K562 (cell line): ENCODE measurements around the gene PITHD1. TPM values are rescaled to one million over a fixed set of nuclear protein-coding genes. Genes with fewer than 3 reads are reported as not detected.

Experiments
- ATAC-seq: fragments of 200-7000 bp; cut with Tn5 transposase; 3 replicates; pipeline ENCODE4 v1.9.1; 2020; ENCODE audit warnings: moderate library complexity
- BruUV-seq: library from RNA; stranded (reverse); fragments of 400-500 nt; replicated peaks from 2 replicates; lab custom pipeline; 2021; lab: Mats Ljungman, UMichigan
- CTCF ChIA-PET: fragments of 300-600 bp; formaldehyde crosslinking; extraction: SDS; loops from one replicate; lab custom pipeline; 2021; ENCODE audit warnings: low intra/inter-chr PET ratio; lab: Yijun Ruan, JAX
- POLR2A ChIA-PET: fragments of 300-600, 350-650 bp; sonication (Branson Sonifier 250); formaldehyde crosslinking; extraction: SDS; loops from one replicate; lab custom pipeline; 2021; ENCODE audit warnings: antibody characterized with exemption, inconsistent platforms; lab: Yijun Ruan, JAX
- DNase-seq, 4 experiments: peaks; one replicate each; pipeline versions ENCODE4 v3.0.0 to v3.0.0-alpha.2; 2011 to 2018; ENCODE audit warnings: low spot score in 3 of 4, mixed read lengths in 3 of 4; ENCODE audit errors: extremely low read depth in 1 of 4
- FAIRE-seq: peaks from 2 replicates; lab custom pipeline; 2011; peaks lifted over from hg19 to GRCh38; lab: Jason Lieb, UNC
- H2AFZ ChIP-seq: 2 replicates; pipeline ENCODE4 v1.6.0; 2011; ENCODE audit warnings: low read depth, low read length, control low read depth, inconsistent platforms
- H3K27ac ChIP-seq: fragments of 200-600 bp; 3 replicates; pipeline ENCODE4 v1.8.0; 2011; ENCODE audit warnings: low read depth, mild to moderate bottlenecking, control low read depth, inconsistent platforms, low read length, moderate library complexity, mixed read lengths; ENCODE audit errors: extremely low read depth
- H3K27me3 ChIP-seq, 2 experiments: fragments of 300-600 bp in 1 of 2; 2 replicates in 1 of 2; 3 replicates in 1 of 2; pipeline versions ENCODE4 v1.6.0 to v1.8.0; 2011; ENCODE audit warnings: inconsistent platforms in 2 of 2, low read length in 2 of 2, mild to moderate bottlenecking in 1 of 2, mixed read lengths in 1 of 2, moderate library complexity in 1 of 2; ENCODE audit not compliant: control insufficient read depth in 2 of 2, insufficient read depth in 2 of 2
- H3K36me3 ChIP-seq: fragments of 300-600 bp; 3 replicates; pipeline ENCODE4 v1.8.0; 2011; ENCODE audit warnings: mild to moderate bottlenecking, low read length, inconsistent platforms; ENCODE audit not compliant: control insufficient read depth, insufficient read depth
- H3K4me1 ChIP-seq, 2 experiments: fragments of 200-600 bp in 1 of 2; replicated peaks in 1 of 2; 2 replicates in 1 of 2; 3 replicates in 1 of 2; pipeline versions ENCODE4 v1.5.1 to v1.8.0; 2011; ENCODE audit warnings: inconsistent platforms in 2 of 2, low read length in 2 of 2, mild to moderate bottlenecking in 1 of 2, mixed read lengths in 1 of 2, moderate library complexity in 1 of 2; ENCODE audit not compliant: control insufficient read depth in 2 of 2, insufficient read depth in 2 of 2
- H3K4me2 ChIP-seq: 2 replicates; pipeline ENCODE4 v1.6.1; 2011; ENCODE audit warnings: low read length, control low read depth, inconsistent platforms, mixed read lengths; ENCODE audit not compliant: insufficient read depth
- H3K4me3 ChIP-seq: fragments of 200-600 bp; sonication (generic), shearing (Covaris generic); 2 replicates; pipeline ENCODE4 v1.5.1; 2016; ENCODE audit warnings: control low read depth, inconsistent platforms
- H3K79me2 ChIP-seq: fragments of 200-600 bp; 3 replicates; pipeline ENCODE4 v1.8.0; 2011; ENCODE audit warnings: low read length, inconsistent platforms; ENCODE audit not compliant: control insufficient read depth, insufficient read depth
- H3K9ac ChIP-seq, 2 experiments: 2 replicates each; pipeline versions ENCODE4 v1.6.0 to v1.6.1; 2011; ENCODE audit warnings: low read depth in 2 of 2, low read length in 2 of 2, control low read depth in 1 of 2, inconsistent platforms in 1 of 2, mild to moderate bottlenecking in 1 of 2, mixed read lengths in 1 of 2; ENCODE audit not compliant: insufficient read depth in 1 of 2
- H3K9me1 ChIP-seq: one replicate; pipeline ENCODE4 v1.6.0; 2011; ENCODE audit warnings: inconsistent platforms, mild to moderate bottlenecking, low read length, moderate library complexity; ENCODE audit not compliant: control insufficient read depth, insufficient read depth
- H3K9me3 ChIP-seq: replicated peaks from 2 replicates; pipeline ENCODE4 v1.5.1; 2011; ENCODE audit warnings: low read depth, low read length, inconsistent platforms; ENCODE audit not compliant: control insufficient read depth, insufficient read depth
- H4K20me1 ChIP-seq: replicated peaks from 2 replicates; pipeline ENCODE4 v1.6.1; 2011; ENCODE audit warnings: low read length, inconsistent platforms, mixed read lengths; ENCODE audit not compliant: control insufficient read depth, insufficient read depth
- POLR2AphosphoS5 ChIP-seq: IDR thresholded peaks from 2 replicates; pipeline ENCODE4 v1.6.1; 2011; ENCODE audit warnings: mild to moderate bottlenecking, low read depth, low read length, moderate library complexity; ENCODE audit not compliant: control insufficient read depth, insufficient read depth
- PPARD ChIP-seq: fragments of 250-450 bp; sonication (Bioruptor Pico); IDR thresholded peaks from 2 replicates; pipeline ENCODE4 v1.8.0; 2022; ENCODE audit warnings: inconsistent platforms, mild to moderate bottlenecking, moderate library complexity
- ZKSCAN3 ChIP-seq: fragments of 250-450 bp; sonication (Bioruptor Pico); IDR thresholded peaks from 2 replicates; pipeline ENCODE4 v1.4.0; 2020
- ZNF124 ChIP-seq: sonication (generic); formaldehyde crosslinking; IDR thresholded peaks from 2 replicates; pipeline ENCODE4 v1.8.1; 2022; ENCODE audit warnings: missing genetic modification reagents
- ZNF174 ChIP-seq: fragments of 250-450 bp; sonication (Bioruptor Pico); IDR thresholded peaks from 2 replicates; pipeline ENCODE4 v1.4.0; 2020; ENCODE audit warnings: mild to moderate bottlenecking
- WGBS: fragments of 100-300 bp; shearing (Covaris generic); methylation state at CpG from one replicate; pipeline ENCODE4 v1.1.6; 2016; ENCODE audit warnings: low coverage, mixed read lengths; ENCODE audit not compliant: insufficient coverage; ENCODE audit errors: missing lambda C conversion rate; 5-methylcytosine and 5-hydroxymethylcytosine counted together
- in situ Hi-C: fragments of 300-500 bp; cut with MboI; formaldehyde crosslinking; loops from 4 replicates; pipeline ENCODE4 v1.15.0; 2018; ENCODE audit warnings: inconsistent platforms, mixed read lengths
- intact Hi-C: fragments of 100-400 bp; cut with micrococcal nuclease; formaldehyde crosslinking; loops from 2 replicates; pipeline ENCODE4 v1.14.2; 2022
- polyA plus RNA-seq, 8 experiments: library from polyadenylated mRNA; depleted of rRNA in 4 of 8; stranded (reverse) in 5 of 8; unstranded in 3 of 8; fragments of >200 nt; fragmentation: Nextera tagmentation in 2 of 8; fragmentation: Illumina TruSeq in 1 of 8; extraction: Ambion mirVana in 2 of 8; extraction: Trizol in 1 of 8; gene quantifications; 2 replicates each; pipeline versions ENCODE4 v1.2.1 to v1.2.3, GENCODE V29; 2011 to 2014; ENCODE audit warnings: inconsistent platforms in 1 of 8, missing spikeins in 1 of 8
- total RNA-seq, 7 experiments: library from RNA; depleted of rRNA in 6 of 7; stranded (reverse); fragments of >200 nt in 6 of 7; fragmentation: Illumina TruSeq in 2 of 7; extraction: Trizol in 2 of 7; gene quantifications; 2 replicates each; pipeline versions ENCODE4 v1.2.1 to v1.2.3, GENCODE V29; 2011 to 2021; ENCODE audit warnings: low replicate concordance in 1 of 7
- TF ChIP-seq, protein P1 (sequence below): sonication (generic); formaldehyde crosslinking; IDR thresholded peaks from 2 replicates; pipeline ENCODE4 v1.8.1; 2023; ENCODE audit warnings: mild to moderate bottlenecking, missing genetic modification reagents
- TF ChIP-seq, protein P2 (sequence below): sonication (generic); formaldehyde crosslinking; IDR thresholded peaks from 2 replicates; pipeline ENCODE4 v1.8.1; 2022; ENCODE audit warnings: missing genetic modification reagents
- TF ChIP-seq, protein P3 (sequence below): fragments of 250-450 bp; sonication (Bioruptor Pico); IDR thresholded peaks from 2 replicates; pipeline ENCODE4 v1.5.0; 2021

Gene PITHD1
- total and polyA plus RNA-seq, 9 of the 15 experiments (the other 6 are each of a cell fraction or from before 2014, with no cell fraction given), result 46.5 to 175 (median 149) TPM

- TF ChIP-seq POLR2AphosphoS5, result 0 out of 2 replicates have a peak, but pooled peaks have one; percentile 17
- no peak for TF ChIP-seq ZNF174 (CRISPR knock-in tag)
- intact Hi-C loops, result no loop called here
- Histone ChIP-seq H3K36me3 (peaks cover 77% of the 10 kb centered on the region), H3K4me1 (no peaks in the 10 kb centered on the region), H2AFZ (no peak overlapping the region), H3K79me2 (no peaks in the 10 kb centered on the region), H3K4me2 (no peak overlapping the region), H3K27ac (no peak overlapping the region), H3K4me3 (no peak overlapping the region), H3K9ac (no peak overlapping the region), H3K27me3 (no peaks in the 10 kb centered on the region; a peak in 1 of 5 replicates), H3K9me1 (no peaks in the 10 kb centered on the region), H4K20me1 (0 out of 2 replicates have a peak, but pooled peaks cover 6% of the 10 kb centered on the region), H3K9me3 (no peaks in the 10 kb centered on the region)
- ATAC-seq (no peak), DNase-seq (no peak), FAIRE-seq (no peak)
- in situ Hi-C loops, result no loop called here
- POLR2A ChIA-PET, result interaction anchor here (0.7 to 1.7 kb wide), 6 partner anchors 9 to 146 kb away, joined by 3 to 9 read pairs (median 4); partner anchors contain the start of gene PITHD1
- CTCF ChIA-PET, result no interaction called here
- BruUV-seq, result no TSS peak
- 90% methylated on average over 7 of the region's 7 CpGs for WGBS
These were observed 15.1 kb upstream of the PITHD1 start for GRCh38 chr1:23763041-23763577.

DNA sequence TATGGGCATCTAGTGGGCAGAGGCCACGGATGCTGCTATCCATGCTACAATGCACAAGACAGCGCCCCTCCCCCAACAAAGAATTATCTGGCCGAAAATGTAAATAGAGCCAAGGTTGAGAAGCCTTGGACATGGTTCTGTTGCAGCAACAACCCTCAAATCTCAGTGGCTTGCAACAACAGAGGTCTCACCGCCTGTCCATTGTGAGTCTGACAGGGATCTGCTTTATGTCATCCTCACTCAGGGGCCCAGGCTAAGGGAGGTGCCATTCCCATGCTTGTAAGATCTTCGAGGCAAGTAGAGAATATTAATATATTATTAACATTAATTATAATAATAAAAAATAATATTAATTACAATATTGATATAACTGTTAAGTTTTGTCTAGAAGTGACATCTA, 9.5 kb upstream of the PITHD1 start:
- CTCF ChIA-PET, result no interaction called here
- intact Hi-C loops, result no loop called here
- WGBS, result 84% methylated on average over 5 of the region's 5 CpGs
- POLR2A ChIA-PET, result interaction anchor here (0.6 to 1.2 kb wide), 2 partner anchors 9 to 12 kb away, joined by 3 to 6 read pairs; partner anchors contain the start of gene PITHD1
- FAIRE-seq, result no peak
- ATAC-seq, result no peak
- H3K4me3 ChIP-seq, result no peak overlapping the region
- no peak for DNase-seq
- no peaks in the 10 kb centered on the region for H3K27me3 ChIP-seq
- peaks cover 3 to 16% of the 10 kb centered on the region in 2 experiments; a peak in 2 of 5 replicates for H3K4me1 ChIP-seq
- peaks cover 18% of the 10 kb centered on the region for H3K79me2 ChIP-seq
- H3K36me3 ChIP-seq, result peaks cover 51% of the 10 kb centered on the region
- no peak overlapping the region for H3K9ac ChIP-seq
- no TSS peak for BruUV-seq
- H3K9me3 ChIP-seq, result no peaks in the 10 kb centered on the region
- H2AFZ ChIP-seq, result no peak overlapping the region
- no peaks in the 10 kb centered on the region for H3K9me1 ChIP-seq
- H4K20me1 ChIP-seq, result no peaks in the 10 kb centered on the region; the same call in 1 of the 2 replicates
- in situ Hi-C loops, result no loop called here
- H3K4me2 ChIP-seq, result no peak overlapping the region
- H3K27ac ChIP-seq, result no peak overlapping the region
- TF ChIP-seq ZKSCAN3 (no peak), PPARD (CRISPR knock-in tag) (no peak), ZNF124 (CRISPR knock-in tag) (no peak)
- TF ChIP-seq, protein P1, sequence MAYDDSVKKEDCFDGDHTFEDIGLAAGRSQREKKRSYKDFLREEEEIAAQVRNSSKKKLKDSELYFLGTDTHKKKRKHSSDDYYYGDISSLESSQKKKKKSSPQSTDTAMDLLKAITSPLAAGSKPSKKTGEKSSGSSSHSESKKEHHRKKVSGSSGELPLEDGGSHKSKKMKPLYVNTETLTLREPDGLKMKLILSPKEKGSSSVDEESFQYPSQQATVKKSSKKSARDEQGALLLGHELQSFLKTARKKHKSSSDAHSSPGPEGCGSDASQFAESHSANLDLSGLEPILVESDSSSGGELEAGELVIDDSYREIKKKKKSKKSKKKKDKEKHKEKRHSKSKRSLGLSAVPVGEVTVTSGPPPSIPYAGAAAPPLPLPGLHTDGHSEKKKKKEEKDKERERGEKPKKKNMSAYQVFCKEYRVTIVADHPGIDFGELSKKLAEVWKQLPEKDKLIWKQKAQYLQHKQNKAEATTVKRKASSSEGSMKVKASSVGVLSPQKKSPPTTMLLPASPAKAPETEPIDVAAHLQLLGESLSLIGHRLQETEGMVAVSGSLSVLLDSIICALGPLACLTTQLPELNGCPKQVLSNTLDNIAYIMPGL, result no peak
- TF ChIP-seq, protein P2, sequence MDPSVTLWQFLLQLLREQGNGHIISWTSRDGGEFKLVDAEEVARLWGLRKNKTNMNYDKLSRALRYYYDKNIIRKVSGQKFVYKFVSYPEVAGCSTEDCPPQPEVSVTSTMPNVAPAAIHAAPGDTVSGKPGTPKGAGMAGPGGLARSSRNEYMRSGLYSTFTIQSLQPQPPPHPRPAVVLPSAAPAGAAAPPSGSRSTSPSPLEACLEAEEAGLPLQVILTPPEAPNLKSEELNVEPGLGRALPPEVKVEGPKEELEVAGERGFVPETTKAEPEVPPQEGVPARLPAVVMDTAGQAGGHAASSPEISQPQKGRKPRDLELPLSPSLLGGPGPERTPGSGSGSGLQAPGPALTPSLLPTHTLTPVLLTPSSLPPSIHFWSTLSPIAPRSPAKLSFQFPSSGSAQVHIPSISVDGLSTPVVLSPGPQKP (CRISPR knock-in tag), result no peak
- TF ChIP-seq, protein P3, sequence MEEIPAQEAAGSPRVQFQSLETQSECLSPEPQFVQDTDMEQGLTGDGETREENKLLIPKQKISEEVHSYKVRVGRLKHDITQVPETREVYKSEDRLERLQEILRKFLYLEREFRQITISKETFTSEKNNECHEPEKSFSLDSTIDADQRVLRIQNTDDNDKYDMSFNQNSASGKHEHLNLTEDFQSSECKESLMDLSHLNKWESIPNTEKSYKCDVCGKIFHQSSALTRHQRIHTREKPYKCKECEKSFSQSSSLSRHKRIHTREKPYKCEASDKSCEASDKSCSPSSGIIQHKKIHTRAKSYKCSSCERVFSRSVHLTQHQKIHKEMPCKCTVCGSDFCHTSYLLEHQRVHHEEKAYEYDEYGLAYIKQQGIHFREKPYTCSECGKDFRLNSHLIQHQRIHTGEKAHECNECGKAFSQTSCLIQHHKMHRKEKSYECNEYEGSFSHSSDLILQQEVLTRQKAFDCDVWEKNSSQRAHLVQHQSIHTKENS, result no peak
